H9 (cell line): Measurements from ENCODE around the gene FOXF1. TPM values are rescaled to one million over a fixed set of nuclear protein-coding genes. Genes with fewer than 3 reads are reported as not detected.

ENCODE experiments used
- DNase-seq: peaks from one replicate; pipeline ENCODE4 v3.0.0-alpha.2; 2017
- H2AFZ ChIP-seq: one replicate; pipeline ENCODE4 v1.6.1; 2013; ENCODE audit warnings: mild to moderate bottlenecking, low read length, control low read depth, moderate library complexity
- H2AK5ac ChIP-seq: 2 replicates; pipeline ENCODE4 v1.6.1; 2013; ENCODE audit warnings: low read length, control low read depth, mixed read lengths; ENCODE audit not compliant: insufficient read length
- H2BK120ac ChIP-seq: one replicate; pipeline ENCODE4 v1.6.1; 2013; ENCODE audit warnings: low read depth, mild to moderate bottlenecking, low read length, control low read depth, inconsistent platforms; ENCODE audit not compliant: poor library complexity, severe bottlenecking
- H2BK12ac ChIP-seq: 2 replicates; pipeline ENCODE4 v1.6.1; 2013; ENCODE audit warnings: low read length, control low read depth, mixed read lengths, low read depth; ENCODE audit not compliant: insufficient read length
- H2BK15ac ChIP-seq: 2 replicates; pipeline ENCODE4 v1.6.1; 2013; ENCODE audit warnings: low read depth, low read length, control low read depth
- H2BK20ac ChIP-seq: one replicate; pipeline ENCODE4 v1.6.1; 2013; ENCODE audit warnings: low read depth, mild to moderate bottlenecking, low read length, control low read depth, inconsistent platforms; ENCODE audit not compliant: poor library complexity, severe bottlenecking
- H2BK5ac ChIP-seq: 2 replicates; pipeline ENCODE4 v1.6.1; 2013; ENCODE audit warnings: low read length, control low read depth, mixed read lengths; ENCODE audit not compliant: insufficient read length
- H3K14ac ChIP-seq: 2 replicates; pipeline ENCODE4 v1.6.1; 2013; ENCODE audit warnings: low read length, control low read depth; ENCODE audit not compliant: insufficient read depth
- H3K18ac ChIP-seq: 2 replicates; pipeline ENCODE4 v1.6.1; 2013; ENCODE audit warnings: low read depth, mild to moderate bottlenecking, mixed read lengths, low read length, control low read depth; ENCODE audit not compliant: insufficient read length
- H3K23ac ChIP-seq: 2 replicates; pipeline ENCODE4 v1.6.1; 2013; ENCODE audit warnings: low read length, control low read depth, mixed read lengths, low read depth; ENCODE audit not compliant: insufficient read length
- H3K23me2 ChIP-seq: 2 replicates; pipeline ENCODE4 v1.6.1; 2013; ENCODE audit warnings: low read depth, mild to moderate bottlenecking, mixed read lengths, low read length, control low read depth; ENCODE audit not compliant: insufficient read length, poor library complexity, severe bottlenecking
- H3K27ac ChIP-seq: 2 replicates; pipeline ENCODE4 v1.5.1; 2013; ENCODE audit warnings: low read length, control low read depth, mixed read lengths, low read depth; ENCODE audit not compliant: insufficient read length
- H3K27me3 ChIP-seq: 2 replicates; pipeline ENCODE4 v1.6.1; 2013; ENCODE audit warnings: low read length, control low read depth, inconsistent platforms; ENCODE audit not compliant: insufficient read depth
- H3K4ac ChIP-seq: 2 replicates; pipeline ENCODE4 v1.6.1; 2013; ENCODE audit warnings: low read depth, mild to moderate bottlenecking, control low read depth, inconsistent platforms, low read length, moderate library complexity
- H3K4me1 ChIP-seq: 2 replicates; pipeline ENCODE4 v1.6.1; 2013; ENCODE audit warnings: low read length, control low read depth, inconsistent platforms; ENCODE audit not compliant: insufficient read depth
- H3K4me2 ChIP-seq: 2 replicates; pipeline ENCODE4 v1.6.1; 2013; ENCODE audit warnings: low read length, control low read depth, mixed read lengths; ENCODE audit not compliant: insufficient read length, insufficient read depth
- H3K56ac ChIP-seq: 2 replicates; pipeline ENCODE4 v1.6.1; 2013; ENCODE audit warnings: low read depth, mild to moderate bottlenecking, mixed read lengths, low read length, control low read depth; ENCODE audit not compliant: insufficient read length
- H3K79me1 ChIP-seq: 2 replicates; pipeline ENCODE4 v1.6.1; 2013; ENCODE audit warnings: low read depth, mild to moderate bottlenecking, moderate library complexity, low read length, control low read depth, inconsistent platforms; ENCODE audit not compliant: insufficient read depth, poor library complexity, severe bottlenecking
- H3K79me2 ChIP-seq: 2 replicates; pipeline ENCODE4 v1.6.1; 2013; ENCODE audit warnings: low read length, control low read depth, inconsistent platforms; ENCODE audit not compliant: insufficient read depth
- H3K9ac ChIP-seq: 2 replicates; pipeline ENCODE4 v1.6.1; 2013; ENCODE audit warnings: low read length, control low read depth, mixed read lengths; ENCODE audit not compliant: insufficient read length; ENCODE audit errors: extremely low read depth
- H3K9me3 ChIP-seq: one replicate; pipeline ENCODE4 v1.6.1; 2013; ENCODE audit warnings: low read depth, low read length, inconsistent platforms; ENCODE audit not compliant: control insufficient read depth
- H3T11ph ChIP-seq: one replicate; pipeline ENCODE4 v1.6.1; 2013; ENCODE audit warnings: mild to moderate bottlenecking, low read length, control low read depth, inconsistent platforms
- H4K20me1 ChIP-seq: one replicate; pipeline ENCODE4 v1.6.1; 2013; ENCODE audit not compliant: control insufficient read depth, insufficient read length, insufficient read depth
- H4K5ac ChIP-seq: 2 replicates; pipeline ENCODE4 v1.6.1; 2013; ENCODE audit warnings: low read depth, mild to moderate bottlenecking, mixed read lengths, low read length, control low read depth; ENCODE audit not compliant: insufficient read length
- H4K8ac ChIP-seq: replicated peaks from 2 replicates; pipeline ENCODE4 v1.6.1; 2013; ENCODE audit warnings: low read length, control low read depth, mixed read lengths, low read depth; ENCODE audit not compliant: insufficient read length
- H4K91ac ChIP-seq: 2 replicates; pipeline ENCODE4 v1.6.1; 2013; ENCODE audit warnings: low read depth, mild to moderate bottlenecking, moderate library complexity, mixed read lengths, low read length, control low read depth; ENCODE audit not compliant: insufficient read length
- H3K27ac Mint-ChIP-seq, 3 experiments: 2 replicates in 2 of 3; 3 replicates in 1 of 3; pipeline ENCODE4 v1.8.0; 2020 to 2021; ENCODE audit warnings: mixed read lengths in 3 of 3, mild to moderate bottlenecking in 1 of 3, moderate library complexity in 1 of 3
- H3K27me3 Mint-ChIP-seq: 2 replicates; pipeline ENCODE4 v1.8.0; 2021; ENCODE audit warnings: low read depth, mild to moderate bottlenecking, moderate library complexity, mixed read lengths
- H3K36me3 Mint-ChIP-seq, 3 experiments: 2 replicates in 2 of 3; 3 replicates in 1 of 3; pipeline ENCODE4 v1.8.0; 2020 to 2021; ENCODE audit warnings: low read depth in 3 of 3, mixed read lengths in 3 of 3; ENCODE audit not compliant: insufficient read depth in 1 of 3
- H3K4me1 Mint-ChIP-seq, 2 experiments: 2 replicates each; pipeline ENCODE4 v1.8.0; 2020; ENCODE audit warnings: mixed read lengths in 2 of 2
- H3K4me3 Mint-ChIP-seq, 2 experiments: 2 replicates in 1 of 2; 3 replicates in 1 of 2; pipeline ENCODE4 v1.8.0; 2020 to 2021; ENCODE audit warnings: mild to moderate bottlenecking in 2 of 2, mixed read lengths in 2 of 2, moderate library complexity in 1 of 2
- H3K9me3 Mint-ChIP-seq, 2 experiments: 2 replicates in 1 of 2; 3 replicates in 1 of 2; pipeline ENCODE4 v1.8.0; 2020; ENCODE audit warnings: mild to moderate bottlenecking in 2 of 2, mixed read lengths in 2 of 2, moderate library complexity in 1 of 2
- CTCF ChIP-seq: fragments of 200-600 bp; sonication (generic); conservative IDR thresholded peaks from 3 replicates; pipeline ENCODE4 v1.8.0; 2021; ENCODE audit warnings: antibody characterized with exemption, mild to moderate bottlenecking
- WGBS: extraction: QIAGEN DNeasy Blood & Tissue Kit; methylation state at CpG from one replicate; pipeline ENCODE4 v1.1.7; 2013; ENCODE audit warnings: missing lambda C conversion rate, low lambda C conversion rate, mixed read lengths; ENCODE audit not compliant: insufficient read length; ENCODE audit errors: extremely low coverage; 5-methylcytosine and 5-hydroxymethylcytosine counted together
- total RNA-seq: library from RNA; stranded (reverse); gene quantifications from 2 replicates; pipeline ENCODE4 v1.2.1, GENCODE V29; 2021

Gene FOXF1
- total RNA-seq, 1 experiment from 2014 or later, result not detected

- Histone ChIP-seq H2BK12ac (no peak overlapping the region), H3K14ac (no peak overlapping the region)
- H3K27me3 Mint-ChIP-seq, result peaks cover 50% of the 10 kb centered on the region
These were observed 38.0 kb upstream of the FOXF1 start for GRCh38 chr16:86472366-86472765.

More at GRCh38 chr16:86472366-86472765, 38.0 kb upstream of the FOXF1 start:
- TF ChIP-seq CTCF, result no peak
- Histone ChIP-seq H2BK120ac (no peak overlapping the region), H3T11ph (no peak overlapping the region), H2BK15ac (no peak overlapping the region), H3K18ac (no peak overlapping the region), H3K79me2 (no peaks in the 10 kb centered on the region), H3K23me2 (no peaks in the 10 kb centered on the region), H4K91ac (no peak overlapping the region), H2BK20ac (no peak overlapping the region), H4K5ac (no peak overlapping the region), H3K9ac (no peak overlapping the region), H4K20me1 (no peaks in the 10 kb centered on the region), H2AK5ac (no peak overlapping the region), H3K9me3 (no peaks in the 10 kb centered on the region), H3K79me1 (no peaks in the 10 kb centered on the region), H3K27me3 (no peaks in the 10 kb centered on the region), H3K4me2 (no peak overlapping the region), H4K8ac (no peak overlapping the region), H2AFZ (no peak overlapping the region), H3K56ac (no peak overlapping the region), H3K23ac (no peak overlapping the region), H2BK5ac (no peak overlapping the region), H3K4me1 (no peaks in the 10 kb centered on the region), H3K4ac (no peak overlapping the region), H3K27ac (no peak overlapping the region)
- Mint-ChIP-seq H3K36me3 (peaks cover 0 to 6% (median 1%) of the 10 kb centered on the region in 3 experiments; a peak in 4 of 7 replicates), H3K4me3 (no peak overlapping the region), H3K4me1 (peaks cover 7 to 9% of the 10 kb centered on the region in 2 experiments), H3K27ac (no peak overlapping the region), H3K9me3 (peaks cover 6 to 8% of the 10 kb centered on the region in 2 experiments; a peak in 4 of 5 replicates)
- no peak for DNase-seq
- WGBS, result no CpG with 5 or more reads among the region's 5 CpGs
